HPDE6-E6E7 (cell line): ENCODE results near the gene PLA2G4A.
"Not testable (repeated sequence)": the region's sequence is repeated elsewhere in the genome, so short reads cannot be mapped to it uniquely, and the experiment has no call there.

Experiments used
- DNase-seq: peaks from one replicate; pipeline ENCODE4 v3.0.0; 2011; ENCODE audit warnings: missing footprints; ENCODE audit errors: extremely low spot score

The PLA2G4A gene

GRCh38 chr1:186922814-186923213, 94.1 kb downstream of the PLA2G4A start:
- not testable (repeated sequence) for DNase-seq

GRCh38 chr1:186923486-186923885, 94.7 kb downstream of the PLA2G4A start:
- DNase-seq, result no peak

GRCh38 chr1:186925881-186926669, 97.3 kb downstream of the PLA2G4A start:
- no peak for DNase-seq

- DNase-seq, result peak; percentile 22
These were observed 99.1 kb downstream of the PLA2G4A start for GRCh38 chr1:186927884-186928283.

GRCh38 chr1:186930238-186930637, 101.5 kb downstream of the PLA2G4A start:
- no peak for DNase-seq

- DNase-seq, result no peak
These were observed 108.4 kb downstream of the PLA2G4A start for GRCh38 chr1:186937016-186937670.

- DNase-seq, result no peak
These were observed 115.3 kb downstream of the PLA2G4A start for GRCh38 chr1:186943891-186944686.

- DNase-seq, result no peak
These were observed 116.4 kb downstream of the PLA2G4A start for GRCh38 chr1:186945146-186945545.

GRCh38 chr1:186948535-186948934, 119.8 kb downstream of the PLA2G4A start:
- DNase-seq, result no peak

- no peak for DNase-seq
These were observed 120.4 kb downstream of the PLA2G4A start for GRCh38 chr1:186949173-186949572.

GRCh38 chr1:186950547-186950946, 121.8 kb downstream of the PLA2G4A start:
- peak; percentile 49 for DNase-seq

GRCh38 chr1:186953876-186954275, 125.1 kb downstream of the PLA2G4A start:
- DNase-seq, result no peak

- DNase-seq, result no peak
These were observed 128.6 kb downstream of the PLA2G4A start for GRCh38 chr1:186957314-186957713.

- DNase-seq, result no peak
These were observed 129.8 kb downstream of the PLA2G4A start for GRCh38 chr1:186958520-186958919.

GRCh38 chr1:186960861-186961260, 132.1 kb downstream of the PLA2G4A start:
- no peak for DNase-seq

- DNase-seq, result no peak
These were observed 137.1 kb downstream of the PLA2G4A start for GRCh38 chr1:186965847-186966246.

- no peak for DNase-seq
These were observed 137.7 kb downstream of the PLA2G4A start for GRCh38 chr1:186966456-186966855.

GRCh38 chr1:186967656-186968394, 139.1 kb downstream of the PLA2G4A start:
- DNase-seq, result no peak

- DNase-seq, result peak; percentile 17
These were observed 146.0 kb downstream of the PLA2G4A start for GRCh38 chr1:186974774-186975181.

GRCh38 chr1:186975220-186975619, 146.5 kb downstream of the PLA2G4A start:
- no peak for DNase-seq

- no peak for DNase-seq
These were observed 148.0 kb downstream of the PLA2G4A start for GRCh38 chr1:186976700-186977099.
